VCaP (cell line): ENCODE results near the gene PAF1.

Experiments
- H3K27ac ChIP-seq: fragments of 450-650 bp; 2 replicates; pipeline ENCODE4 v1.5.1; 2017
- CTCF ChIP-seq: fragments of 450-650 bp; conservative IDR thresholded peaks from 2 replicates; pipeline ENCODE4 v1.5.1; 2017; ENCODE audit warnings: mild to moderate bottlenecking, moderate library complexity

Gene PAF1

GRCh38 chr19:39390451-39390750, 505 bp downstream of the PAF1 start:
- peak overlapping the region; percentile 96 for H3K27ac ChIP-seq
- no peak for TF ChIP-seq CTCF

GRCh38 chr19:39389631-39390414, 1.1 kb downstream of the PAF1 start:
- H3K27ac ChIP-seq: peak overlapping the region; percentile 96
- no peak for TF ChIP-seq CTCF

GRCh38 chr19:39388657-39389056, 2.2 kb downstream of the PAF1 start:
- no peak for TF ChIP-seq CTCF
- H3K27ac ChIP-seq: no peak overlapping the region

GRCh38 chr19:39386557-39386956, 4.3 kb downstream of the PAF1 start:
- TF ChIP-seq CTCF: no peak
- H3K27ac ChIP-seq: no peak overlapping the region

GRCh38 chr19:39385629-39386411, 5.1 kb downstream of the PAF1 start:
- TF ChIP-seq CTCF: no peak
- no peak overlapping the region for H3K27ac ChIP-seq

- TF ChIP-seq CTCF: no peak
- H3K27ac ChIP-seq: no peak overlapping the region
Measured at GRCh38 chr19:39384839-39385568, 5.9 kb downstream of the PAF1 start.
